ENCODE data around the gene JAKMIP1.

JAKMIP1 gene

GRCh38 chr4:6180841-6181631 lies 19.3 kb downstream of the JAKMIP1 start:
- DNase-seq (ENCODE audit: low read depth, low spot score): no peak

GRCh38 chr4:6179362-6179761 lies 21.0 kb downstream of the JAKMIP1 start:
- no peak for DNase-seq (ENCODE audit: low read depth, low spot score)

- DNase-seq (ENCODE audit: low read depth, low spot score): no peak
Observed at GRCh38 chr4:6178757-6179156, 21.6 kb downstream of the JAKMIP1 start.

- no peak for DNase-seq (ENCODE audit: low read depth, low spot score)
Observed at GRCh38 chr4:6177587-6178197, 22.7 kb downstream of the JAKMIP1 start.

- no peak for DNase-seq (ENCODE audit: low read depth, low spot score)
Observed at GRCh38 chr4:6175426-6175825, 24.9 kb downstream of the JAKMIP1 start.

GRCh38 chr4:6172927-6173200 lies 27.5 kb downstream of the JAKMIP1 start:
- no peak for DNase-seq (ENCODE audit: low read depth, low spot score)

- DNase-seq (ENCODE audit: low read depth, low spot score): no peak
Observed at GRCh38 chr4:6172093-6172926, 28.0 kb downstream of the JAKMIP1 start.

GRCh38 chr4:6169239-6169638 lies 31.1 kb downstream of the JAKMIP1 start:
- no peak for DNase-seq (ENCODE audit: low read depth, low spot score)

- DNase-seq (ENCODE audit: low read depth, low spot score): no peak
Observed at GRCh38 chr4:6165766-6166165, 34.6 kb downstream of the JAKMIP1 start.

- no peak for DNase-seq (ENCODE audit: low read depth, low spot score)
Observed at GRCh38 chr4:6162885-6163284, 37.5 kb downstream of the JAKMIP1 start.

- no peak for DNase-seq (ENCODE audit: low read depth, low spot score)
Observed at GRCh38 chr4:6161921-6162464, 38.4 kb downstream of the JAKMIP1 start.

GRCh38 chr4:6160536-6160935 lies 39.8 kb downstream of the JAKMIP1 start:
- DNase-seq (ENCODE audit: low read depth, low spot score): no peak

- no peak for DNase-seq (ENCODE audit: low read depth, low spot score)
Observed at GRCh38 chr4:6157926-6158325, 42.4 kb downstream of the JAKMIP1 start.

GRCh38 chr4:6155996-6156750 lies 44.2 kb downstream of the JAKMIP1 start:
- DNase-seq (ENCODE audit: low read depth, low spot score): no peak

GRCh38 chr4:6154875-6155274 lies 45.5 kb downstream of the JAKMIP1 start:
- DNase-seq (ENCODE audit: low read depth, low spot score): no peak

GRCh38 chr4:6153874-6154273 lies 46.5 kb downstream of the JAKMIP1 start:
- no peak for DNase-seq (ENCODE audit: low read depth, low spot score)

GRCh38 chr4:6152869-6153705 lies 47.3 kb downstream of the JAKMIP1 start:
- DNase-seq (ENCODE audit: low read depth, low spot score): no peak

- no peak for DNase-seq (ENCODE audit: low read depth, low spot score)
Observed at GRCh38 chr4:6150046-6150735, 50.2 kb downstream of the JAKMIP1 start.

- no peak for DNase-seq (ENCODE audit: low read depth, low spot score)
Observed at GRCh38 chr4:6148506-6149205, 51.7 kb downstream of the JAKMIP1 start.

- DNase-seq (ENCODE audit: low read depth, low spot score): no peak
Observed at GRCh38 chr4:6147441-6147840, 52.9 kb downstream of the JAKMIP1 start.

Measured in iPS DF 19.7 (cell line).